GM12878 (cell line): ENCODE results near the gene IL21. TPM values are rescaled to one million over a fixed set of nuclear protein-coding genes. Genes with fewer than 3 reads are reported as not detected.

ENCODE experiments used
- ATAC-seq: fragments of 200-7000 bp; cut with Tn5 transposase; 3 replicates; pipeline ENCODE4 v1.9.1; 2020; ENCODE audit warnings: mild to moderate bottlenecking, moderate library complexity
- BruUV-seq: library from RNA; stranded (reverse); fragments of 400-500 nt; replicated peaks from 2 replicates; lab custom pipeline; 2021; lab: Mats Ljungman, UMichigan
- CTCF ChIA-PET: fragments of 300-600 bp; sonication (Branson Sonifier 250); formaldehyde crosslinking; extraction: SDS; loops from one replicate; lab custom pipeline; 2021; ENCODE audit warnings: inconsistent platforms; lab: Yijun Ruan, JAX
- POLR2A ChIA-PET: fragments of 350-600 bp; formaldehyde crosslinking; extraction: SDS; loops from one replicate; lab custom pipeline; 2021; ENCODE audit warnings: inconsistent platforms; lab: Charles Lee
- RAD21 ChIA-PET: fragments of 300-600 bp; sonication (Branson Sonifier 250); formaldehyde crosslinking; loops from one replicate; lab custom pipeline; 2023; ENCODE audit warnings: antibody characterized with exemption; ENCODE audit not compliant: unreplicated experiment; lab: Charles Lee
- SMC1A ChIA-PET: fragments of 300-600 bp; sonication (Branson Sonifier 250); formaldehyde crosslinking; loops from one replicate; lab custom pipeline; 2023; ENCODE audit not compliant: unreplicated experiment, uncharacterized antibody; lab: Charles Lee
- DNase-seq: peaks from one replicate; pipeline ENCODE4 v3.0.0-alpha.2; 2011; ENCODE audit warnings: low read depth, low spot score
- FAIRE-seq: peaks from 3 replicates; lab custom pipeline; 2011; peaks lifted over from hg19 to GRCh38; lab: Jason Lieb, UNC
- H2AFZ ChIP-seq: 2 replicates; pipeline ENCODE4 v1.6.0; 2011; ENCODE audit warnings: low read depth, low read length, control low read depth; ENCODE audit not compliant: control insufficient read depth
- H3K27ac ChIP-seq: 2 replicates; pipeline ENCODE4 v1.5.1; 2011; ENCODE audit warnings: control low read depth; ENCODE audit not compliant: control insufficient read depth, insufficient read depth
- H3K27me3 ChIP-seq, 2 experiments: replicated peaks in 1 of 2; 2 replicates each; pipeline versions ENCODE4 v1.6.0 to v1.6.1; 2011; ENCODE audit warnings: low read length in 1 of 2; ENCODE audit not compliant: control insufficient read depth in 2 of 2, insufficient read depth in 2 of 2
- H3K36me3 ChIP-seq, 2 experiments: 2 replicates each; pipeline ENCODE4 v1.5.1; 2011; ENCODE audit warnings: low read length in 1 of 2; ENCODE audit not compliant: control insufficient read depth in 2 of 2, insufficient read depth in 2 of 2
- H3K4me1 ChIP-seq: 2 replicates; pipeline ENCODE4 v1.6.1; 2011; ENCODE audit warnings: mild to moderate bottlenecking, low read length, moderate library complexity, mixed read lengths; ENCODE audit not compliant: control insufficient read depth, insufficient read depth
- H3K4me2 ChIP-seq: 2 replicates; pipeline ENCODE4 v1.6.0; 2011; ENCODE audit warnings: control low read depth; ENCODE audit not compliant: control insufficient read depth, insufficient read depth
- H3K4me3 ChIP-seq: fragments of 200-600 bp; sonication (generic); 2 replicates; pipeline ENCODE4 v1.5.1; 2016
- H3K79me2 ChIP-seq: 2 replicates; pipeline ENCODE4 v1.6.0; 2011; ENCODE audit warnings: low read length; ENCODE audit not compliant: control insufficient read depth, insufficient read depth
- H3K9ac ChIP-seq: 2 replicates; pipeline ENCODE4 v1.8.0; 2011; ENCODE audit warnings: low read length, control low read depth, mixed read lengths; ENCODE audit not compliant: control insufficient read depth, insufficient read depth
- H3K9me3 ChIP-seq: replicated peaks from 3 replicates; pipeline ENCODE4 v1.5.1; 2011; ENCODE audit warnings: mild to moderate bottlenecking, low read length; ENCODE audit not compliant: control insufficient read depth, insufficient read depth
- H4K20me1 ChIP-seq: 2 replicates; pipeline ENCODE4 v1.6.0; 2011; ENCODE audit not compliant: control insufficient read depth, insufficient read depth
- CREM ChIP-seq: IDR thresholded peaks from 2 replicates; pipeline ENCODE4 v1.6.1; 2014; ENCODE audit warnings: antibody characterized with exemption, low read depth
- FOXM1 ChIP-seq: IDR thresholded peaks from 2 replicates; pipeline ENCODE4 v1.6.1; 2012; ENCODE audit warnings: low read depth, mild to moderate bottlenecking, inconsistent platforms, low read length, moderate library complexity
- JUND ChIP-seq: IDR thresholded peaks from 2 replicates; pipeline ENCODE4 v1.6.1; 2012; ENCODE audit warnings: low read depth, mild to moderate bottlenecking, low read length, improper control_type of control experiment, moderate library complexity
- NFYA ChIP-seq: IDR thresholded peaks from 2 replicates; pipeline ENCODE4 v1.6.1; 2011; ENCODE audit warnings: low read depth, mild to moderate bottlenecking, low read length, improper control_type of control experiment, borderline replicate concordance
- NR2C1 ChIP-seq: fragments of 450-650 bp; IDR thresholded peaks from 2 replicates; pipeline ENCODE4 v1.6.1; 2017; ENCODE audit warnings: antibody characterized with exemption, mild to moderate bottlenecking, moderate library complexity
- POLR2A ChIP-seq: IDR thresholded peaks from 2 replicates; pipeline ENCODE4 v1.6.1; 2011; ENCODE audit warnings: low read depth, mild to moderate bottlenecking, low read length
- STAT1 ChIP-seq: fragments of 450-650 bp; conservative IDR thresholded peaks from 2 replicates; pipeline ENCODE4 v1.6.1; 2014; ENCODE audit warnings: antibody characterized with exemption, mild to moderate bottlenecking
- SUZ12 ChIP-seq: fragments of 200-600 bp; sonication (generic); IDR thresholded peaks from one replicate; pipeline ENCODE4 v1.6.1; 2018; ENCODE audit warnings: antibody characterized with exemption, mild to moderate bottlenecking; ENCODE audit not compliant: unreplicated experiment
- ZSCAN29 ChIP-seq: fragments of 450-650 bp; IDR thresholded peaks from 2 replicates; pipeline ENCODE4 v1.6.1; 2017; ENCODE audit warnings: mild to moderate bottlenecking, moderate library complexity
- WGBS: methylation state at CpG from one replicate; pipeline ENCODE4 v1.1.6; 2016; ENCODE audit warnings: low lambda C conversion rate; ENCODE audit not compliant: insufficient replicate concordance, insufficient coverage; ENCODE audit errors: missing lambda C conversion rate; 5-methylcytosine and 5-hydroxymethylcytosine counted together
- in situ Hi-C: fragments of 300-500 bp; cut with MboI; formaldehyde crosslinking; loops from 9 replicates; pipeline ENCODE4 v1.14.3; 2018; ENCODE audit warnings: mixed read lengths
- intact Hi-C: fragments of 100-400 bp; cut with micrococcal nuclease; formaldehyde crosslinking; loops from one replicate; pipeline ENCODE4 v1.14.2; 2022; ENCODE audit not compliant: unreplicated experiment
- polyA plus RNA-seq, 11 experiments: library from polyadenylated mRNA; depleted of rRNA in 4 of 11; unstranded in 6 of 11; stranded (reverse) in 5 of 11; fragments of >200 nt; fragmentation: Nextera tagmentation in 4 of 11; fragmentation: Illumina TruSeq in 1 of 11; extraction: Ambion mirVana in 4 of 11; extraction: Trizol in 1 of 11; gene quantifications; 1 replicate in 1 of 11; 2 replicates in 10 of 11; pipeline versions ENCODE4 v1.2.1 to v1.2.3, GENCODE V29; 2011 to 2016; ENCODE audit warnings: inconsistent platforms in 2 of 11, missing spikeins in 2 of 11, low read depth in 1 of 11
- total RNA-seq, 4 experiments: library from RNA; depleted of rRNA in 3 of 4; stranded (reverse); fragments of >200 nt in 3 of 4; fragmentation: Illumina TruSeq in 1 of 4; extraction: Trizol in 1 of 4; gene quantifications; 2 replicates each; pipeline versions ENCODE4 v1.2.1 to v1.2.3, GENCODE V29; 2013 to 2021
- TF ChIP-seq, protein P1 (sequence below): fragments of 450-650 bp; IDR thresholded peaks from 2 replicates; pipeline ENCODE4 v1.6.1; 2017; ENCODE audit warnings: mild to moderate bottlenecking
- TF ChIP-seq, protein P2 (sequence below): IDR thresholded peaks from 2 replicates; pipeline ENCODE4 v1.6.1; 2012; ENCODE audit warnings: low read depth, low read length, improper control_type of control experiment

Gene IL21
- total and polyA plus RNA-seq, 10 of the 15 experiments (the other 5 are each of a cell fraction or from before 2014, with no cell fraction given), result not detected

DNA sequence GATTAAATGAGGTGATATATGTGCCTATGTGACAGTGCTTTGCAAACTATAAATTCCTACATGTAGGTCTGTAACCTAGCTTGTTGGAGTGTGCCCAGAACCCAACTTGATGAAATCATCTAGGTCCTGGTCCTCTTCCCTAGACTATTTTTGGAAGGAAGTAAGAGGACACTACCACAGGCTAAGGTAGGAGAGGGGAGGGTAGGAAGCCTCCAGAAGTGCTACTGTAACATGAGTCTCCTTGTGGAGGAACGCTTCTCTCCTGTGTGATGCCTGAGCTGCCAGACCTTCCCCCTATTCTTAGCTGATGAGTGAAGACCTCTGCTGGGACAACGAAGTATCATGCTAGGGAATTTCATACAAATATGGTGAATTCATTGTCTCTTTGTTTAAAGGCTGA, 41.8 kb upstream of the IL21 start:
- ChIA-PET SMC1A (no interaction called here), RAD21 (no interaction called here), CTCF (no interaction called here)
- Histone ChIP-seq H3K27ac (no peak overlapping the region), H3K9me3 (no peaks in the 10 kb centered on the region), H3K4me1 (peaks cover 6% of the 10 kb centered on the region; the same call in 1 of the 2 replicates)
- no TSS peak for BruUV-seq
- DNase-seq, result no peak
- in situ Hi-C loops, result no loop called here
- TF ChIP-seq FOXM1 (no peak), ZSCAN29 (no peak), SUZ12 (no peak), CREM (no peak), JUND (no peak), POLR2A (no peak), NR2C1 (no peak), NFYA (no peak), STAT1 (no peak)
- TF ChIP-seq, protein P1, sequence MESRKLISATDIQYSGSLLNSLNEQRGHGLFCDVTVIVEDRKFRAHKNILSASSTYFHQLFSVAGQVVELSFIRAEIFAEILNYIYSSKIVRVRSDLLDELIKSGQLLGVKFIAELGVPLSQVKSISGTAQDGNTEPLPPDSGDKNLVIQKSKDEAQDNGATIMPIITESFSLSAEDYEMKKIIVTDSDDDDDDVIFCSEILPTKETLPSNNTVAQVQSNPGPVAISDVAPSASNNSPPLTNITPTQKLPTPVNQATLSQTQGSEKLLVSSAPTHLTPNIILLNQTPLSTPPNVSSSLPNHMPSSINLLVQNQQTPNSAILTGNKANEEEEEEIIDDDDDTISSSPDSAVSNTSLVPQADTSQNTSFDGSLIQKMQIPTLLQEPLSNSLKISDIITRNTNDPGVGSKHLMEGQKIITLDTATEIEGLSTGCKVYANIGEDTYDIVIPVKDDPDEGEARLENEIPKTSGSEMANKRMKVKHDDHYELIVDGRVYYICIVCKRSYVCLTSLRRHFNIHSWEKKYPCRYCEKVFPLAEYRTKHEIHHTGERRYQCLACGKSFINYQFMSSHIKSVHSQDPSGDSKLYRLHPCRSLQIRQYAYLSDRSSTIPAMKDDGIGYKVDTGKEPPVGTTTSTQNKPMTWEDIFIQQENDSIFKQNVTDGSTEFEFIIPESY, result no peak
- TF ChIP-seq, protein P2, sequence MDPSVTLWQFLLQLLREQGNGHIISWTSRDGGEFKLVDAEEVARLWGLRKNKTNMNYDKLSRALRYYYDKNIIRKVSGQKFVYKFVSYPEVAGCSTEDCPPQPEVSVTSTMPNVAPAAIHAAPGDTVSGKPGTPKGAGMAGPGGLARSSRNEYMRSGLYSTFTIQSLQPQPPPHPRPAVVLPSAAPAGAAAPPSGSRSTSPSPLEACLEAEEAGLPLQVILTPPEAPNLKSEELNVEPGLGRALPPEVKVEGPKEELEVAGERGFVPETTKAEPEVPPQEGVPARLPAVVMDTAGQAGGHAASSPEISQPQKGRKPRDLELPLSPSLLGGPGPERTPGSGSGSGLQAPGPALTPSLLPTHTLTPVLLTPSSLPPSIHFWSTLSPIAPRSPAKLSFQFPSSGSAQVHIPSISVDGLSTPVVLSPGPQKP, result no peak
- TF ChIP-seq, all 136 proteins: peak for 0
- H3K4me2 ChIP-seq, result no peak overlapping the region
- intact Hi-C loops, result no loop called here
- no peak overlapping the region for H3K9ac ChIP-seq
- no peaks in the 10 kb centered on the region for H4K20me1 ChIP-seq
- 0% methylated on average over 2 of the region's 2 CpGs for WGBS
- no peaks in the 10 kb centered on the region for H3K79me2 ChIP-seq
- no peak overlapping the region for H3K4me3 ChIP-seq
- POLR2A ChIA-PET, result no interaction called here
- ATAC-seq, result no peak
- no peak for FAIRE-seq
- H3K36me3 ChIP-seq, result no peaks in the 10 kb centered on the region
- H3K27me3 ChIP-seq, result no peaks in the 10 kb centered on the region
- H2AFZ ChIP-seq, result no peak overlapping the region
